Heart left ventricle (tissue), 16 donors: ENCODE data around the gene KRTDAP. TPM values are rescaled to one million over a fixed set of nuclear protein-coding genes. Genes with fewer than 3 reads are reported as not detected.

Experiments
- ATAC-seq, 4 donors: fragments of 200-7000 bp; cut with Tn5 transposase; one replicate each; pipeline ENCODE4 v1.9.1; 2020 to 2022; ENCODE audit warnings: moderate library complexity in 4 of 4, mild to moderate bottlenecking in 3 of 4, moderate number of reproducible peaks in 1 of 4
- DNase-seq, 5 donors: peaks; one replicate each; pipeline ENCODE4 v3.0.0-alpha.2; 2020
- H3K27ac ChIP-seq, 12 donors: fragments of 200-600 bp; sonication (generic) in 4 of 12; one replicate each; pipeline versions ENCODE4 v1.5.0 to v1.8.0; 2016 to 2022; ENCODE audit warnings: mild to moderate bottlenecking in 2 of 12
- H3K27me3 ChIP-seq, 9 donors: fragments of 200-600 bp; sonication (generic) in 2 of 9; one replicate each; pipeline versions ENCODE4 v1.5.1 to v1.8.0; 2016 to 2022; ENCODE audit warnings: mild to moderate bottlenecking in 3 of 9
- H3K36me3 ChIP-seq, 9 donors: fragments of 200-600 bp; sonication (generic) in 2 of 9; one replicate each; pipeline versions ENCODE4 v1.5.0 to v1.8.0; 2018 to 2022; ENCODE audit warnings: mild to moderate bottlenecking in 2 of 9
- H3K4me1 ChIP-seq, 12 donors: fragments of 200-600 bp; sonication (generic) in 4 of 12; one replicate each; pipeline versions ENCODE4 v1.5.0 to v1.8.0; 2016 to 2022; ENCODE audit warnings: mild to moderate bottlenecking in 3 of 12
- H3K4me3 ChIP-seq, 12 donors: fragments of 200-600 bp; sonication (generic) in 4 of 12; one replicate each; pipeline versions ENCODE4 v1.5.0 to v1.8.0; 2017 to 2022; ENCODE audit warnings: mild to moderate bottlenecking in 9 of 12, moderate library complexity in 4 of 12
- H3K9me3 ChIP-seq, 12 donors: fragments of 200-600 bp; sonication (generic) in 4 of 12; one replicate each; pipeline versions ENCODE4 v1.5.0 to v1.8.0; 2016 to 2022; ENCODE audit warnings: mild to moderate bottlenecking in 1 of 12
- CTCF ChIP-seq, 12 donors: fragments of 200-600 bp; sonication (generic) in 4 of 12; IDR thresholded peaks; one replicate each; pipeline versions ENCODE4 v1.5.0 to v1.8.0; 2018 to 2022; ENCODE audit warnings: antibody characterized with exemption in 12 of 12, mild to moderate bottlenecking in 5 of 12
- POLR2A ChIP-seq, 2 donors: fragments of 450-650 bp; IDR thresholded peaks; one replicate each; pipeline ENCODE4 v1.6.1; 2017; ENCODE audit warnings: antibody characterized with exemption in 2 of 2, mild to moderate bottlenecking in 2 of 2, moderate library complexity in 2 of 2
- WGBS, 4 donors: extraction: QIAGEN DNeasy Blood & Tissue Kit in 2 of 4; methylation state at CpG; one replicate each; pipeline versions ENCODE4 v1.1.5 to v1.1.7; 2013 to 2018; 5-methylcytosine and 5-hydroxymethylcytosine counted together
- intact Hi-C, 10 donors: fragments of 100-400 bp; cut with DNase I; formaldehyde crosslinking; loops; one replicate each; pipeline versions ENCODE4 v1.11.1 to v1.14.2; 2022
- polyA plus RNA-seq, 2 donors: library from polyadenylated mRNA; stranded (reverse); fragments of 200-250 nt; gene quantifications; one replicate each; pipeline ENCODE4 v1.2.3, GENCODE V29; 2013
- total RNA-seq, 9 donors: library from RNA; depleted of rRNA in 2 of 9; stranded (reverse); fragments of >200 nt in 2 of 9; fragmentation: NEBNext Ultra II Directional in 3 of 9; extraction: Animal tissue kit (Norgen Biotek cat#: 25700) in 3 of 9; gene quantifications; one replicate each; pipeline versions ENCODE4 v1.1.0 to v1.2.4, GENCODE V29; 2016 to 2023
- donor health status: ischemic (EF 13 %, LVEDD 7.1; RV severe dilation, severe dysfunction).
- donor health status: healthy with polysubstance abuse.
- donor health status: DM: no; HTN: yes; CAD: no.
- donor health status: DM: no; HTN: no; CAD: no.
- donor health status: ischemic (EF 25% LVEDD 6.9; RV normal size, moderate dysfunction).
- donor health status: ischemic (EF 25% LVEDD 5.7; RV mildly dilated, moderate dysfunction).
- donor health status: healthy.
- donor health status: DM: yes; HTN: yes; CAD: no.
- donor health status: ischemic (EF 35%, LVEDD 5.7; RV mildly dilated, moderate dysfunction).
- donor health status: nonischemic (EF 11% LVEDD 7.7; RV severe dilation, severe dysfunction).
- donor health status: DM: yes; HTN: yes; CAD: no.
- donor health status: PGD.
- donor health status: ischemic (EF 29% LVEDD 5.4; RV normal size, mild dysfunction).
- donor health status: nonischemic (EF 23%, LVEDD 6.1; RV moderate dilation, normal function).

Gene KRTDAP
- total and polyA plus RNA-seq, 11 donors = not detected

- no peaks in the 10 kb centered on the region for H3K36me3 ChIP-seq
- ATAC-seq (peak; percentile 33 to 81 (median 54)), DNase-seq (peak in 4 of 5 donors; percentile 56 to 83 (median 68))
- H3K27me3 ChIP-seq = no peaks in the 10 kb centered on the region
- peaks cover 3 to 65% (median 23%) of the 10 kb centered on the region in 12 donors for H3K4me1 ChIP-seq
- 29 to 51% (median 37%) methylated on average over 14 of the region's 14 CpGs for WGBS, 4 donors
- no peak overlapping the region for H3K4me3 ChIP-seq
- intact Hi-C loops = loop anchor here in 1 of 10 donors (2.0 kb wide), 1 partner anchor 23 kb away; no protein-coding TSS in a partner anchor
- H3K9me3 ChIP-seq = no peaks in the 10 kb centered on the region
- peak overlapping the region in 4 of 12 donors; percentile 9 to 68 (median 12) for H3K27ac ChIP-seq
- TF ChIP-seq POLR2A (IDR thresholded peaks at IDR 0.05) (no peak), CTCF (IDR thresholded peaks at IDR 0.05) (no peak)
Measured at GRCh38 chr19:35459414-35460082, 30.7 kb downstream of the KRTDAP start.

GRCh38 chr19:35458731-35459391, 31.4 kb downstream of the KRTDAP start:
- Histone ChIP-seq H3K9me3 (no peaks in the 10 kb centered on the region), H3K27me3 (no peaks in the 10 kb centered on the region), H3K27ac (peak overlapping the region in 5 of 12 donors; percentile 11 to 68 (median 24)), H3K36me3 (no peaks in the 10 kb centered on the region), H3K4me1 (peaks cover 3 to 64% (median 23%) of the 10 kb centered on the region in 12 donors), H3K4me3 (no peak overlapping the region)
- 42 to 54% (median 49%) methylated on average over 10 of the region's 10 CpGs for WGBS, 4 donors
- intact Hi-C loops = loop anchor here in 1 of 10 donors (2.0 kb wide), 1 partner anchor 22 kb away; no protein-coding TSS in a partner anchor
- ATAC-seq (peak in 2 of 4 donors; percentile 29 to 38), DNase-seq (no peak)
- TF ChIP-seq POLR2A (IDR thresholded peaks at IDR 0.05) (no peak), CTCF (IDR thresholded peaks at IDR 0.05) (no peak)

GRCh38 chr19:35458192-35458591, 32.1 kb downstream of the KRTDAP start:
- DNase-seq = no peak
- WGBS, 4 donors = 54 to 79% (median 68%) methylated on average over 1 of the region's 1 CpG
- intact Hi-C loops = loop anchor here in 1 of 10 donors (2.0 kb wide), 1 partner anchor 21 kb away; no protein-coding TSS in a partner anchor

More at GRCh38 chr19:35458192-35458591, 32.1 kb downstream of the KRTDAP start:
- Histone ChIP-seq H3K27me3 (no peaks in the 10 kb centered on the region), H3K4me3 (no peak overlapping the region), H3K9me3 (no peaks in the 10 kb centered on the region), H3K27ac (no peak overlapping the region), H3K4me1 (peaks cover 3 to 58% (median 23%) of the 10 kb centered on the region in 12 donors), H3K36me3 (no peaks in the 10 kb centered on the region)
- TF ChIP-seq POLR2A (IDR thresholded peaks at IDR 0.05) = no peak
- no peak for TF ChIP-seq CTCF (IDR thresholded peaks at IDR 0.05)
- no peak for ATAC-seq
